GM12872 (cell line): ENCODE results near the gene XAB2.

Experiments used
- TF ChIP-seq, protein P1 (sequence below): IDR thresholded peaks from 3 replicates; pipeline ENCODE4 v1.5.1; 2011; ENCODE audit warnings: low read depth, mild to moderate bottlenecking, low read length, moderate library complexity; ENCODE audit not compliant: insufficient read depth

Gene XAB2

DNA sequence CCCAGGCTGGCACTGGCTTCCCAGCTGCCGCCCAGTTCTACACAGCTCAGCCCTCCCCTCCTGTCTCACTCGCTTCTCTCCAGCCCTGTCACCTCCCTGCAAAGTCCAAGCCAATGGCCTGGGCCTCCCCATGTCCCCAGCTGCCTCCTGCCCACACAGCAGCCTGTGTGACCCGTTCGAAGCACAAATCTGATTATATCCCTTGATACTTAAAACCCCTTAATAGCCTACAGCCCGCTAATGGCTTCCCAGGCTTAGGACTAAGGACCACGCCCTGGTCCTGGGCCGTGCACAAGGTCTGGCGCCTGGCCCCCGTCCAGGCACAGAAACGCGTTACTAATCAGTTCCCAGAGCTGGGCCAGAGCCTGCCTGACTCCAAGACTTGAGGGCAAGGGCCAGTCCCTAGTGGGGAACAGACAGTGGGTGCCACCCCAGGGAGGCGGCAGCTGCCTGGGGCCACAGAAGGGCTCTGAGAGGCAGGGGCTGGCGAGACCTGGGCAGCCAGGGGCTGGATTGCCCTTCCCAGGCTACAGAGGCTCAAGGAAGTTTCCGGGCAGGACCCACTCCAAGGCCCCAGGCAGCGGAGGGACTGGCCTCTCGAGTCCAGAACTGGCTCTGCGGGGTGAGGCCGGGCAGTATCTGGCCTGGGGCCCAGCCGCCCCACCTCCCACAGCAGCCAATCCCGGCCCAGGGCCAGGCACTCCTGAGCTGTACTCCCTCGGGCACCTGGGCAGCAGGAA, 10.4 kb downstream of the XAB2 start:
- TF ChIP-seq, protein P1, sequence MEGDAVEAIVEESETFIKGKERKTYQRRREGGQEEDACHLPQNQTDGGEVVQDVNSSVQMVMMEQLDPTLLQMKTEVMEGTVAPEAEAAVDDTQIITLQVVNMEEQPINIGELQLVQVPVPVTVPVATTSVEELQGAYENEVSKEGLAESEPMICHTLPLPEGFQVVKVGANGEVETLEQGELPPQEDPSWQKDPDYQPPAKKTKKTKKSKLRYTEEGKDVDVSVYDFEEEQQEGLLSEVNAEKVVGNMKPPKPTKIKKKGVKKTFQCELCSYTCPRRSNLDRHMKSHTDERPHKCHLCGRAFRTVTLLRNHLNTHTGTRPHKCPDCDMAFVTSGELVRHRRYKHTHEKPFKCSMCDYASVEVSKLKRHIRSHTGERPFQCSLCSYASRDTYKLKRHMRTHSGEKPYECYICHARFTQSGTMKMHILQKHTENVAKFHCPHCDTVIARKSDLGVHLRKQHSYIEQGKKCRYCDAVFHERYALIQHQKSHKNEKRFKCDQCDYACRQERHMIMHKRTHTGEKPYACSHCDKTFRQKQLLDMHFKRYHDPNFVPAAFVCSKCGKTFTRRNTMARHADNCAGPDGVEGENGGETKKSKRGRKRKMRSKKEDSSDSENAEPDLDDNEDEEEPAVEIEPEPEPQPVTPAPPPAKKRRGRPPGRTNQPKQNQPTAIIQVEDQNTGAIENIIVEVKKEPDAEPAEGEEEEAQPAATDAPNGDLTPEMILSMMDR: no peak

DNA sequence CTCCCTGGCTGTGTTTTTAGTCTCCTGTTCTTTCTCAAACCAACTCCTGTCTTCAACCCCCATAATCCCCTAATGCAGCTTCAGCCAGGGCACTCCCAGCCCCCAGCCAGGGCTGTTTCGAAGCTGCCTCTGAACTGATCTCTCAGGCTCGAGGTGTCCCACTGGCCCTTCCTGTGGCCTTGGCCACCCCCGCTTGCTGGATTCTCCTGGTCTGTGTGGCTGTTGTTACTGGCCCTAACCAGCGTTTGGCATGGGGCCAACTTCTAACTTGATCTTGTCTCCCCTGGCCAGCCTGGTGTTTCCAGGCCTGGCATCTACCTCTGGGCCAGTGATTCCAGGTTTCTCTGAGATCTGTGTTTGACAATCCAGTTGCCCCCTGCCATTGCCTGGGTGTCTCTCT, 11.0 kb downstream of the XAB2 start:
- TF ChIP-seq, protein P1: no peak

DNA sequence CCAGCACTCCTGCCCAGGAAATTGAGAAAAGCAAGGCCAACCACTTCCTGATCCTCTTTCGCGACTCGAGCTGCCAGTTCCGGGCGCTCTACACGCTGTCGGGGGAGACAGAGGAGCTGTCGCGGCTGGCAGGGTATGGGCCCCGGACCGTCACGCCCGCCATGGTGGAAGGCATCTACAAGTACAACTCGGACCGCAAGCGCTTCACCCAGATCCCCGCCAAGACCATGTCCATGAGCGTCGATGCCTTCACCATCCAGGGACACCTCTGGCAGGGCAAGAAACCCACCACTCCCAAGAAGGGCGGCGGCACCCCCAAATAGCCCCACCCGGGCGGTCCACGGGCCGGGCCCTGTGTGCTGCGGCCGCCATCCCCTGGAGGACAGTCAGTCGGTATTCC, 11.6 kb downstream of the XAB2 start:
- TF ChIP-seq, protein P1: no peak

DNA sequence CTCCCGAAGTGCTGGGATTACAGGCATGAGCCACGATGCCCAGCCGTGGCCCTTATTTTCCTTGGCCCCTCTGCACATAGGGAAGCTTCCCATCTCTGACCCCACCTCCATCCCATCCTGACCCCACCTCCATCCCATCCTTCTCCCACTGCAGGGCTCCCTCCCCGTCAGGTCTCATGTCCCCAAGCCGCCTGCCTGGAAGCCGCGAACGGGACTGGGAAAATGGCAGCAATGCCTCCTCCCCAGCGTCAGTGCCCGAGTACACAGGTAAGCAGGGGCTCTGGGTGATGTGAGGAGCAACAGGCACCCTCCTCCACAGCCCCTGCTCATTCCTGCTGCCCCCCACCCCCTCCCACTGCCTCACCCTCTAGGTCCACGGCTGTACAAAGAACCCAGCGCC, 12.2 kb downstream of the XAB2 start:
- TF ChIP-seq, protein P1: no peak

DNA sequence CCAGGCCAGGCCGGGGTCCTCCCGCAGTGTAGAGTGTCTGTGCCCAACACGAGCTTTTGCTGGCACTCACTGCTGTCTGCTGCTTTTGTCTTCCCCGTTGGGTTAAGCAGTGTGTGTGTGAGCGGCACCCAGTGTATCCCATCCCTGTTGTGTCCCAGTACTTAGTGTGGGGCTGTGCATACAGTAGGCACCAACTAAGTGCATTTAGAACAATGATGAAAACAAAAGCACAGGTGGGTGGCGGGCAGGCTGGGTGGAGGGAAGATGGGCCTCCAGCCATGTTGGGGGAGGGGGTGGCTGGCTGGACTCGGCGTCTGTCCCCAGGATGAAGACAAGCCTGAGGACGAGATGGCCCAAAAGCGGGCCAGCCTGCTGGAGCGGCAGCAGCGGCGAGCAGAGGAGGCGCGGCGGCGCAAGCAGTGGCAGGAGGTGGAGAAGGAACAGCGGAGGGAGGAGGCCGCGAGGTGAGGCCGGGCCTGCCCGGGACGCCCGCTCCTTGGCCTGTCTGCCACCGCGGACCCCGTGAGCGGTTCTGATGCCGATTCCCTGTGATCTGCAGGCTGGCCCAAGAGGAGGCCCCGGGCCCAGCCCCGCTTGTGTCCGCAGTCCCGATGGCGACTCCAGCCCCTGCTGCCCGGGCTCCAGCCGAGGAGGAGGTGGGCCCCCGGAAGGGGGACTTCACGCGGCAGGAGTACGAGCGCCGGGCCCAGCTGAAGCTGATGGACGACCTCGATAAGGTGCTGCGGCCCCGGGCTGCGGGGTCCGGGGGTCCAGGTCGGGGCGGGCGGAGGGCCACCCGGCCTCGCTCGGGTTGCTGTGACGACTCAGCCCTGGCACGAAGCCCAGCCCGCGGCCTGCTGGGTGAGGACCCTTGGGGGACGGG, 14.2 kb downstream of the XAB2 start:
- TF ChIP-seq, protein P1: no peak

DNA sequence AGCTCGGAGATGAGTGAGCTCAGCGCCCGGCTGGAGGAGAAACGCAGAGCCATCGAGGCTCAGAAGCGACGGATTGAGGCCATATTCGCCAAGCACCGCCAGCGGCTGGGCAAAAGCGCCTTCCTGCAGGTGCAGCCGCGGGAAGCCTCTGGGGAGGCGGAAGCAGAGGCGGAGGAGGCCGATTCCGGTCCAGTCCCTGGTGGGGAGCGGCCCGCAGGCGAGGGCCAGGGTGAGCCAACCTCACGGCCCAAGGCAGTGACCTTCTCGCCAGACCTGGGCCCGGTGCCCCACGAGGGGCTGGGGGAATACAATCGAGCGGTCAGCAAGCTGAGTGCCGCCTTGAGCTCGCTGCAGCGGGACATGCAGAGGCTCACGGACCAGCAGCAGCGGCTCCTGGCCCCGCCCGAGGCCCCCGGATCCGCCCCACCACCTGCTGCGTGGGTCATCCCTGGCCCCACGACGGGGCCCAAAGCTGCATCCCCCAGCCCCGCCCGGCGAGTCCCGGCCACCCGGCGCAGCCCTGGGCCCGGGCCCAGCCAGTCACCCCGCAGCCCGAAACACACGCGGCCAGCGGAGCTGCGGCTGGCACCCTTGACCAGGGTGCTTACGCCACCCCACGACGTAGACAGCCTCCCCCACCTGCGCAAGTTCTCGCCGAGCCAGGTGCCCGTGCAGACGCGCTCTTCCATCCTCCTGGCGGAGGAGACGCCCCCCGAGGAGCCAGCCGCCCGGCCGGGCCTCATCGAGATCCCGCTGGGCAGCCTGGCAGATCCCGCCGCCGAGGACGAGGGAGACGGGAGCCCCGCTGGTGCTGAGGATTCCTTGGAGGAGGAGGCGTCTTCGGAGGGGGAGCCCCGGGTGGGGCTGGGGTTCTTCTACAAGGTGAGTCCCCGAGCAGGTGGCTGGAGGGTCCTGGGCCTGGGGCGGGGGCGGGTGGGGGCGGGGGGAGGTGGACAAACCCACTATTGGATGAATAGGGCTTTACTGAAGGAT, 16.8 kb downstream of the XAB2 start:
- TF ChIP-seq, protein P1: no peak
